Activated CD8-positive, alpha-beta memory T cell treated with anti-CD3 and anti-CD28 coated beads for 1 hour (primary cell): ENCODE data around the gene SUPT6H.
"Not testable (repeated sequence)": the region's sequence is repeated elsewhere in the genome, so short reads cannot be mapped to it uniquely, and the experiment has no call there.

Experiments
- DNase-seq, 2 donors: peaks; one replicate each; pipeline ENCODE4 v3.0.0-alpha.2; 2020; ENCODE audit warnings: low read depth in 1 of 2; ENCODE audit errors: extremely low read depth in 1 of 2

SUPT6H gene

GRCh38 chr17:28646039-28646754, 15.8 kb upstream of the SUPT6H start:
- DNase-seq = no peak

GRCh38 chr17:28648698-28649097, 13.3 kb upstream of the SUPT6H start:
- DNase-seq = no peak

GRCh38 chr17:28655160-28655559, 6.8 kb upstream of the SUPT6H start:
- DNase-seq = no peak

- no peak for DNase-seq
Observed at GRCh38 chr17:28657756-28658155, 4.2 kb upstream of the SUPT6H start.

- DNase-seq = not testable (repeated sequence)
Observed at GRCh38 chr17:28658342-28658741, 3.7 kb upstream of the SUPT6H start.

GRCh38 chr17:28658766-28659496, 3.1 kb upstream of the SUPT6H start:
- not testable (repeated sequence) for DNase-seq

- not testable (repeated sequence) for DNase-seq
Observed at GRCh38 chr17:28659497-28659881, 2.5 kb upstream of the SUPT6H start.

- DNase-seq = no peak
Observed at GRCh38 chr17:28662527-28662829, 473 bp downstream of the SUPT6H start.

GRCh38 chr17:28663723-28664122, 1.7 kb downstream of the SUPT6H start:
- DNase-seq = no peak

- no peak for DNase-seq
Observed at GRCh38 chr17:28665994-28666393, 4.0 kb downstream of the SUPT6H start.

GRCh38 chr17:28667870-28668269, 5.9 kb downstream of the SUPT6H start:
- DNase-seq = no peak

- no peak for DNase-seq
Observed at GRCh38 chr17:28669918-28670317, 7.9 kb downstream of the SUPT6H start.

- DNase-seq = no peak
Observed at GRCh38 chr17:28675490-28675889, 13.5 kb downstream of the SUPT6H start.

GRCh38 chr17:28675980-28676379, 14.0 kb downstream of the SUPT6H start:
- DNase-seq = no peak

- DNase-seq = no peak
Observed at GRCh38 chr17:28682655-28683054, 20.6 kb downstream of the SUPT6H start.

GRCh38 chr17:28684963-28685362, 23.0 kb downstream of the SUPT6H start:
- DNase-seq = no peak

- no peak for DNase-seq
Observed at GRCh38 chr17:28685366-28685765, 23.4 kb downstream of the SUPT6H start.

- DNase-seq = no peak
Observed at GRCh38 chr17:28686296-28686695, 24.3 kb downstream of the SUPT6H start.

GRCh38 chr17:28688481-28688880, 26.5 kb downstream of the SUPT6H start:
- no peak for DNase-seq

GRCh38 chr17:28689011-28689410, 27.0 kb downstream of the SUPT6H start:
- DNase-seq = no peak

- DNase-seq = no peak
Observed at GRCh38 chr17:28693869-28694268, 31.9 kb downstream of the SUPT6H start.

GRCh38 chr17:28698253-28698941, 36.4 kb downstream of the SUPT6H start:
- no peak for DNase-seq
